Endothelial cell of umbilical vein (primary cell): ENCODE results near the gene KRTAP4-6. TPM values are rescaled to one million over a fixed set of nuclear protein-coding genes. Genes with fewer than 3 reads are reported as not detected.
A peak's percentile ranks its signal among the peaks of the same experiment; 100 is the strongest.
"Not testable (repeated sequence)": the region's sequence is repeated elsewhere in the genome, so short reads cannot be mapped to it uniquely, and the experiment has no call there.

Experiments used
- BruUV-seq: library from RNA; stranded (reverse); fragments of 400-500 nt; replicated peaks from 2 replicates; lab custom pipeline; 2021; lab: Mats Ljungman, UMichigan
- CTCF ChIA-PET: fragments of 300-600, 350-600 bp; sonication (Branson Sonifier 250); formaldehyde crosslinking; loops from one replicate; lab custom pipeline; 2021; ENCODE audit warnings: antibody characterized with exemption, inconsistent platforms; lab: Charles Lee
- POLR2A ChIA-PET: fragments of 300-600, 350-600 bp; sonication (Branson Sonifier 250); formaldehyde crosslinking; loops from one replicate; lab custom pipeline; 2021; ENCODE audit warnings: antibody characterized with exemption, inconsistent platforms; lab: Charles Lee
- DNase-seq: peaks from one replicate; pipeline ENCODE4 v3.0.0-alpha.2; 2011; ENCODE audit warnings: low read depth, low spot score
- FAIRE-seq: peaks from 2 replicates; lab custom pipeline; 2011; peaks lifted over from hg19 to GRCh38; lab: Jason Lieb, UNC
- H2AFZ ChIP-seq: 2 replicates; pipeline ENCODE4 v1.6.0; 2012; ENCODE audit warnings: low read depth, low read length, control low read depth, inconsistent platforms
- H3K27ac ChIP-seq: 2 replicates; pipeline ENCODE4 v1.5.1; 2011; ENCODE audit warnings: low read depth, mild to moderate bottlenecking, control low read depth, low read length, moderate library complexity; ENCODE audit not compliant: insufficient read depth
- H3K27me3 ChIP-seq, 2 experiments: 2 replicates each; pipeline versions ENCODE4 v1.6.0 to v1.6.1; 2011; ENCODE audit warnings: low read length in 2 of 2, mixed read lengths in 1 of 2; ENCODE audit not compliant: control insufficient read depth in 2 of 2, insufficient read depth in 2 of 2
- H3K36me3 ChIP-seq, 2 experiments: 2 replicates in 1 of 2; 3 replicates in 1 of 2; pipeline ENCODE4 v1.5.1; 2011; ENCODE audit warnings: low read length in 2 of 2, mild to moderate bottlenecking in 1 of 2, moderate library complexity in 1 of 2; ENCODE audit not compliant: control insufficient read depth in 2 of 2, insufficient read depth in 2 of 2; ENCODE audit errors: extremely low read depth in 1 of 2
- H3K4me1 ChIP-seq: 3 replicates; pipeline ENCODE4 v1.5.1; 2011; ENCODE audit warnings: mild to moderate bottlenecking, low read length; ENCODE audit not compliant: control insufficient read depth, insufficient read depth; ENCODE audit errors: extremely low read depth
- H3K4me2 ChIP-seq: 2 replicates; pipeline ENCODE4 v1.6.1; 2011; ENCODE audit warnings: low read length, control low read depth, mixed read lengths; ENCODE audit not compliant: insufficient read depth
- H3K4me3 ChIP-seq, 3 experiments: fragments of 200-600 bp in 1 of 3; sonication (generic), shearing (Covaris generic) in 1 of 3; replicated peaks in 1 of 3; 2 replicates each; pipeline ENCODE4 v1.5.1; 2011 to 2016; ENCODE audit warnings: control low read depth in 3 of 3, low read length in 3 of 3, mild to moderate bottlenecking in 2 of 3, inconsistent platforms in 1 of 3, low read depth in 1 of 3, moderate library complexity in 1 of 3; ENCODE audit not compliant: insufficient read depth in 1 of 3
- H3K79me2 ChIP-seq: 2 replicates; pipeline ENCODE4 v1.6.0; 2012; ENCODE audit warnings: low read length, inconsistent platforms; ENCODE audit not compliant: control insufficient read depth, insufficient read depth
- H3K9ac ChIP-seq: replicated peaks from 2 replicates; pipeline ENCODE3; 2011; ENCODE audit warnings: low read length, control low read depth; ENCODE audit not compliant: insufficient read depth; ENCODE audit errors: extremely low read depth
- H3K9me1 ChIP-seq: replicated peaks from 3 replicates; pipeline ENCODE4 v1.6.0; 2011; ENCODE audit warnings: mild to moderate bottlenecking, low read length; ENCODE audit not compliant: control insufficient read depth, insufficient read depth; ENCODE audit errors: extremely low read depth
- H3K9me3 ChIP-seq: replicated peaks from 2 replicates; pipeline ENCODE4 v1.5.1; 2012; ENCODE audit warnings: low read length, inconsistent platforms; ENCODE audit not compliant: control insufficient read depth, insufficient read depth
- H4K20me1 ChIP-seq: replicated peaks from 2 replicates; pipeline ENCODE3; 2011; ENCODE audit warnings: mild to moderate bottlenecking, low read length; ENCODE audit not compliant: control insufficient read depth, insufficient read depth; ENCODE audit errors: extremely low read depth
- EZH2 ChIP-seq: IDR thresholded peaks from 2 replicates; pipeline ENCODE4 v1.6.1; 2012; ENCODE audit warnings: borderline replicate concordance, low read depth, mild to moderate bottlenecking, moderate library complexity, low read length, inconsistent platforms; ENCODE audit not compliant: severe bottlenecking
- FOS ChIP-seq: IDR thresholded peaks from 2 replicates; pipeline ENCODE4 v1.6.1; 2011; ENCODE audit warnings: mild to moderate bottlenecking, low read length, moderate library complexity, borderline replicate concordance; ENCODE audit not compliant: insufficient read depth
- GATA2 ChIP-seq: IDR thresholded peaks from 2 replicates; pipeline ENCODE4 v1.7.0; 2011; ENCODE audit warnings: low read depth, mild to moderate bottlenecking, moderate library complexity, mixed read lengths, low read length; ENCODE audit not compliant: insufficient read length, insufficient read depth
- JUN ChIP-seq: IDR thresholded peaks from 2 replicates; pipeline ENCODE4 v1.6.1; 2011; ENCODE audit warnings: borderline replicate concordance, low read depth; ENCODE audit not compliant: insufficient read length, insufficient read depth
- MYC ChIP-seq: IDR thresholded peaks from one replicate; pipeline ENCODE4 v1.6.1; 2011; ENCODE audit warnings: mild to moderate bottlenecking, low read depth, low read length
- POLR2AphosphoS5 ChIP-seq: IDR thresholded peaks from 2 replicates; pipeline ENCODE4 v1.6.1; 2012; ENCODE audit warnings: low read depth, mild to moderate bottlenecking, control low read depth, low read length, moderate library complexity; ENCODE audit not compliant: insufficient read depth
- dilution Hi-C: fragments of 300-500 bp; cut with MboI; formaldehyde crosslinking; loops from one replicate; pipeline ENCODE4 v1.15.0; 2019; ENCODE audit warnings: low sequenced_read_pairs; ENCODE audit not compliant: extremely low pct_ligation_motif_present
- intact Hi-C: fragments of 100-400 bp; cut with micrococcal nuclease; formaldehyde crosslinking; loops from one replicate; pipeline ENCODE4 v1.10.0; 2022
- polyA plus RNA-seq, 4 experiments: library from polyadenylated mRNA; depleted of rRNA in 3 of 4; stranded (reverse) in 3 of 4; unstranded in 1 of 4; fragments of >200 nt; gene quantifications; 2 replicates each; pipeline versions ENCODE4 v1.2.1 to v1.2.3, GENCODE V29; 2011 to 2012; ENCODE audit warnings: missing spikeins in 1 of 4
- total RNA-seq: library from RNA; stranded (reverse); gene quantifications from 2 replicates; pipeline ENCODE4 v1.2.3, GENCODE V29; 2021
- TF ChIP-seq, protein P1 (sequence below), 2 donors: IDR thresholded peaks; 1 replicate in 1 of 2; 2 replicates in 1 of 2; pipeline ENCODE4 v1.5.1; 2011; ENCODE audit warnings: low read length in 2 of 2, mild to moderate bottlenecking in 2 of 2, moderate library complexity in 2 of 2, control low read depth in 1 of 2, inconsistent platforms in 1 of 2, low read depth in 1 of 2; ENCODE audit not compliant: insufficient read depth in 1 of 2; ENCODE audit errors: extremely low read depth in 1 of 2

Gene KRTAP4-6
- total and polyA plus RNA-seq, 2 donors (not counting 3 experiments of a cell fraction or from before 2014, with no cell fraction given) = not detected

DNA sequence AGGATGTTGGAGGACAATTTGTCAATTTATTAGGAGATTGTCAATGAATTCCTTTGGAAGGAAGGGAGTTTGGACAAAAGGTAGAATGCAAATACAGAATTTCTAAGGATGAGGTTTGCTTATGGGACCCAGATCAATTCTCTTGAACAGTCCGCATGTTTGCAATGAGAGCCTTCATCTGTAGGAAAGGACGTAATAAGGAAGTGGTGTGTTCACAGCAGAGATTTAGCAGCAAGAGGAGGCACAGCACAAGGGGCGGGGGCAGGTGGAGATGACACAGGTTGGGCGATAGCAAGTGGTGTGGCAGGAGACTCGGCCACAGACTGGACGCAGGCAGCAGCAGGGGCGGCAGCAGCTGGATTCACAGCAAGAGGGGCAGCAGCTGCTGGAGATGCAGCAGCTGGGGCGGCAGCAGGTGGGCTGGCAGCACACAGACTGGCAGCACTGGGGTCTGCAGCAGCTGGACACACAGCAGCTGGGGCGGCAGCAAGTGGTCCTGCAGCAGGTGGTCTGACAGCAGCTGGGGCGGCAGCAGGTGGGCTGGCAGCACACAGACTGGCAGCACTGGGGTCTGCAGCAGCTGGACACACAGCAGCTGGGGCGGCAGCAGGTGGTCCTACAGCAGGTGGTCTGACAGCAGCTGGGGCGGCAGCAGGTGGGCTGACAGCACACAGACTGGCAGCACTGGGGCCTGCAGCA, 16.9 kb downstream of the KRTAP4-6 start:
- POLR2A ChIA-PET, H3K4me3 ChIP-seq, H3K9me1 ChIP-seq: not testable (repeated sequence)

DNA sequence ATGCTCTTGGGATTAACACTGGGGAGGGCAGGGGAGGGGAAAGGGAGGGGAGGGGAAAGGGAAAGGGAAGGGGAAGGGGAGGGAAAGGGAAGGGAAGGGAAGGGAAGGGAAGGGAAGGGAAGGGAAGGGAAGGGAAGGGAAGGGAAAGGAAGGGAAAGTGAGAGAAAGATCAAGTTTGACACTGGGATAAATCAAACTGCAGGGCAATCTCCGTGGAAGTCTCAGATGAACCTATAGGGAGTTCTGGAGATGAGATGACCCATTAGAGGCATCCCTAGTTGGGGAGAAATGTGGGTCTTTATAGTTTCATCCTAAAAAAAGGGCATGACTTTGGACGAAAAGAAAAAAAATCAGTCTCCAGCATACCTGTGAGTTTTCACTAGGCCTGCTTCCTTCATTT, 18.6 kb downstream of the KRTAP4-6 start:
- intact Hi-C loops = no loop called here

More for the DNA sequence above, 16.9 kb downstream of the KRTAP4-6 start:
- CTCF ChIA-PET, H3K9ac ChIP-seq, H3K9me3 ChIP-seq, FAIRE-seq, intact Hi-C loops, H3K36me3 ChIP-seq, H3K27me3 ChIP-seq, dilution Hi-C loops, H3K4me1 ChIP-seq, BruUV-seq, H3K4me2 ChIP-seq, H4K20me1 ChIP-seq, H2AFZ ChIP-seq, DNase-seq, H3K79me2 ChIP-seq, H3K27ac ChIP-seq: not testable (repeated sequence)

DNA sequence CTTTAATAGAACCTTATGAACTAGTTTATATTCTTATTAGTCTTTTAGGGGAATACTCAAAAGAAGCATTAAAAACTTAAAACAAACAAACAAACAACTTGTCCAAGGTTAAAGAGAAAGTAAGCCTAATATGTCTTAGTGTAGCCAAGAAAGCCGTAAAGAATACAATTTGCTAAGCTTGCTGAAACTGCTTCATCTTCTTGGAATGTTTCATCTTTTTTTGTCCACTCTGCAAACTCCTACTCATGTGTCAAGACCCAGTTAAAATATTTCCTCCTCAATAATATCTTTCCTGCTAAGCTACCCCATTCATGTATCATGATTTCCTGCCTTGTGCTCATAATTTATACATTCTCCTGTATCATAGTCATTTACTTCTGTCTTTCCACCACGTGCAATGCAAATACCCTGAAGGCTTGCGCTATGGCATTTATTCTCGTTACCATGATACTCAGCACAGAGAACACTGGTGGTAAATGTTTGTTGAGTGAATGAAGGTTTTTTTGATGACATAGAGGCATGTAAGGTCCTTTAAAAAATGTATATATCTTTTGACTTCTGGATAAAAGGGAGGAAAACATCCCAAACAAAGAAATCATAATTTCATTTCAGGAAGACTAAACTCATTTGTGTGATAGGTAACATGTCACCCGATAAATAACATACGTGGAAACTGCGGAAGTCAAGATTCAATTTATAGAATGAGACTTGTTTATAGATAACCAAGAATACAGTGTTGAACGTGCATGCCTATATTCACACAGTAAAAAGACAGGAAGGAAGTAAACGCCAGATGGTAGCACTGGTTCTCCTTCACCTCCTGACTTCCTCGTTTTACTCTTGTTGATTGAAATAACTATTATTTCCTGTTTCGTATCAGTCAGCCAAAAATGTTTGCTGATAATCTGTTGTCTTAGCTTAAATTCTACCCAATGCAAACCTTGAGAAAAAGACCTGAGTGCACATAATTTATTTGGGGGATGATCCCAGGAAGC, 20.4 kb downstream of the KRTAP4-6 start:
- BruUV-seq, H2AFZ ChIP-seq, H3K4me3 ChIP-seq, H3K27me3 ChIP-seq, H3K9ac ChIP-seq, POLR2A ChIA-PET, H3K9me3 ChIP-seq, H3K36me3 ChIP-seq, H3K27ac ChIP-seq, H3K79me2 ChIP-seq, CTCF ChIA-PET, intact Hi-C loops, H3K4me1 ChIP-seq, H3K9me1 ChIP-seq, dilution Hi-C loops, H4K20me1 ChIP-seq: not testable (repeated sequence)
- H3K4me2 ChIP-seq = peak overlapping the region; percentile 35
- FAIRE-seq = peak; percentile 67
- peak; percentile 56 for DNase-seq

More for the DNA sequence above, 18.6 kb downstream of the KRTAP4-6 start:
- H3K27me3 ChIP-seq = no peaks in the 10 kb centered on the region
- no peak overlapping the region for H3K4me2 ChIP-seq
- H3K36me3 ChIP-seq = no peaks in the 10 kb centered on the region
- no peaks in the 10 kb centered on the region for H3K9me1 ChIP-seq
- H3K9ac ChIP-seq = no peak overlapping the region
- H2AFZ ChIP-seq = no peak overlapping the region
- no peaks in the 10 kb centered on the region for H3K79me2 ChIP-seq
- no peak overlapping the region for H3K27ac ChIP-seq
- TF ChIP-seq GATA2 (no peak), EZH2 (no peak), MYC (no peak), POLR2AphosphoS5 (no peak), JUN (no peak), FOS (no peak)
- TF ChIP-seq, protein P1, sequence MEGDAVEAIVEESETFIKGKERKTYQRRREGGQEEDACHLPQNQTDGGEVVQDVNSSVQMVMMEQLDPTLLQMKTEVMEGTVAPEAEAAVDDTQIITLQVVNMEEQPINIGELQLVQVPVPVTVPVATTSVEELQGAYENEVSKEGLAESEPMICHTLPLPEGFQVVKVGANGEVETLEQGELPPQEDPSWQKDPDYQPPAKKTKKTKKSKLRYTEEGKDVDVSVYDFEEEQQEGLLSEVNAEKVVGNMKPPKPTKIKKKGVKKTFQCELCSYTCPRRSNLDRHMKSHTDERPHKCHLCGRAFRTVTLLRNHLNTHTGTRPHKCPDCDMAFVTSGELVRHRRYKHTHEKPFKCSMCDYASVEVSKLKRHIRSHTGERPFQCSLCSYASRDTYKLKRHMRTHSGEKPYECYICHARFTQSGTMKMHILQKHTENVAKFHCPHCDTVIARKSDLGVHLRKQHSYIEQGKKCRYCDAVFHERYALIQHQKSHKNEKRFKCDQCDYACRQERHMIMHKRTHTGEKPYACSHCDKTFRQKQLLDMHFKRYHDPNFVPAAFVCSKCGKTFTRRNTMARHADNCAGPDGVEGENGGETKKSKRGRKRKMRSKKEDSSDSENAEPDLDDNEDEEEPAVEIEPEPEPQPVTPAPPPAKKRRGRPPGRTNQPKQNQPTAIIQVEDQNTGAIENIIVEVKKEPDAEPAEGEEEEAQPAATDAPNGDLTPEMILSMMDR (IDR thresholded peaks at IDR 0.05; ENCODE audit: extremely low read depth in 1 of 2, insufficient read depth in 1 of 2, low read depth in 1 of 2, low read length in 2 of 2) = no peak
- ChIA-PET POLR2A (no interaction called here), CTCF (no interaction called here)
- FAIRE-seq = no peak
- peaks cover 3% of the 10 kb centered on the region for H3K4me1 ChIP-seq
- H3K4me3 ChIP-seq = no peak overlapping the region
- H4K20me1 ChIP-seq = no peaks in the 10 kb centered on the region
- dilution Hi-C loops = no loop called here
- no peaks in the 10 kb centered on the region for H3K9me3 ChIP-seq
- BruUV-seq = no TSS peak
- DNase-seq = no peak
